Superior temporal gyrus (tissue), 1 donor: Measurements from ENCODE around the gene AVPI1.
A peak's percentile ranks its signal among the peaks of the same experiment; 100 is the strongest.
"Not testable (repeated sequence)": the region's sequence is repeated elsewhere in the genome, so short reads cannot be mapped to it uniquely, and the experiment has no call there.

Experiments used
- DNase-seq: peaks from one replicate; pipeline ENCODE4 v3.0.0-alpha.2; 2016; ENCODE audit errors: extremely low spot score

Gene AVPI1

GRCh38 chr10:97640174-97640867 is 46.7 kb downstream of the AVPI1 start, which contains the start of gene PI4K2A:
Gene PI4K2A, plus strand, starts transcription at chr10:97640671. Its CDS starts 72 bp downstream, at chr10:97640743.
- peak; percentile 99 for DNase-seq

- DNase-seq, result not testable (repeated sequence)
Observed at GRCh38 chr10:97639090-97639489, 48.0 kb downstream of the AVPI1 start.

GRCh38 chr10:97635577-97635976 is 51.5 kb downstream of the AVPI1 start:
- DNase-seq, result no peak

- no peak for DNase-seq
Observed at GRCh38 chr10:97633921-97634320, 53.1 kb downstream of the AVPI1 start.

- peak; percentile 97 for DNase-seq
Observed at GRCh38 chr10:97632949-97633884, 53.8 kb downstream of the AVPI1 start, which contains the start of gene MORN4. Gene MORN4, minus strand, starts transcription at chr10:97633500. Its CDS starts 13,847 bp downstream, at chr10:97619653.

GRCh38 chr10:97631098-97631497 is 55.9 kb downstream of the AVPI1 start:
- no peak for DNase-seq

- DNase-seq, result no peak
Observed at GRCh38 chr10:97629289-97629688, 57.8 kb downstream of the AVPI1 start.

- DNase-seq, result no peak
Observed at GRCh38 chr10:97628228-97628627, 58.8 kb downstream of the AVPI1 start.

GRCh38 chr10:97627731-97628130 is 59.3 kb downstream of the AVPI1 start:
- no peak for DNase-seq
